A673 (cell line): ENCODE data around the gene TCEA3.

Experiments used
- EZH2 ChIP-seq: fragments of 200-600 bp; sonication (generic); IDR thresholded peaks from 2 replicates; pipeline ENCODE4 v1.6.1; 2017; ENCODE audit warnings: borderline replicate concordance, low read depth, mild to moderate bottlenecking, mixed read lengths, antibody characterized with exemption, low read length; ENCODE audit not compliant: poor library complexity, severe bottlenecking
- TF ChIP-seq, protein P1 (sequence below): fragments of 300-800, 200-600 bp; sonication (generic); conservative IDR thresholded peaks from 2 replicates; pipeline ENCODE4 v1.5.1; 2017; ENCODE audit warnings: low read depth, mild to moderate bottlenecking, antibody characterized with exemption, low read length, moderate library complexity, mixed read lengths

GRCh38 chr1:23433122-23433521 is 8.6 kb upstream of the TCEA3 start:
- TF ChIP-seq, protein P1, sequence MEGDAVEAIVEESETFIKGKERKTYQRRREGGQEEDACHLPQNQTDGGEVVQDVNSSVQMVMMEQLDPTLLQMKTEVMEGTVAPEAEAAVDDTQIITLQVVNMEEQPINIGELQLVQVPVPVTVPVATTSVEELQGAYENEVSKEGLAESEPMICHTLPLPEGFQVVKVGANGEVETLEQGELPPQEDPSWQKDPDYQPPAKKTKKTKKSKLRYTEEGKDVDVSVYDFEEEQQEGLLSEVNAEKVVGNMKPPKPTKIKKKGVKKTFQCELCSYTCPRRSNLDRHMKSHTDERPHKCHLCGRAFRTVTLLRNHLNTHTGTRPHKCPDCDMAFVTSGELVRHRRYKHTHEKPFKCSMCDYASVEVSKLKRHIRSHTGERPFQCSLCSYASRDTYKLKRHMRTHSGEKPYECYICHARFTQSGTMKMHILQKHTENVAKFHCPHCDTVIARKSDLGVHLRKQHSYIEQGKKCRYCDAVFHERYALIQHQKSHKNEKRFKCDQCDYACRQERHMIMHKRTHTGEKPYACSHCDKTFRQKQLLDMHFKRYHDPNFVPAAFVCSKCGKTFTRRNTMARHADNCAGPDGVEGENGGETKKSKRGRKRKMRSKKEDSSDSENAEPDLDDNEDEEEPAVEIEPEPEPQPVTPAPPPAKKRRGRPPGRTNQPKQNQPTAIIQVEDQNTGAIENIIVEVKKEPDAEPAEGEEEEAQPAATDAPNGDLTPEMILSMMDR: no peak
- no peak for TF ChIP-seq EZH2
